Adrenal gland (tissue), 5 donors: ENCODE measurements around the gene SRA1.

Experiments used
- POLR2A ChIP-seq, 2 donors: fragments of 450-650 bp; IDR thresholded peaks; one replicate each; pipeline ENCODE4 v1.6.1; 2017; ENCODE audit warnings: antibody characterized with exemption in 2 of 2, mild to moderate bottlenecking in 2 of 2, moderate library complexity in 1 of 2
- TF ChIP-seq, protein P1 (sequence below), 6 experiments: fragments of 450-650 bp in 4 of 6; fragments of 200-600 bp in 2 of 6; sonication (generic) in 1 of 6; IDR thresholded peaks; 1 replicate in 5 of 6; 2 replicates in 1 of 6; pipeline versions ENCODE4 v1.5.1 to v1.8.0; 2016 to 2021; ENCODE audit warnings: antibody characterized with exemption in 6 of 6, mild to moderate bottlenecking in 2 of 6, moderate library complexity in 1 of 6
- donor health status: DM: no; HTN: no; CAD: no.

GRCh38 chr5:140545606-140546005 lies 11.7 kb downstream of the SRA1 start:
- TF ChIP-seq, protein P1, sequence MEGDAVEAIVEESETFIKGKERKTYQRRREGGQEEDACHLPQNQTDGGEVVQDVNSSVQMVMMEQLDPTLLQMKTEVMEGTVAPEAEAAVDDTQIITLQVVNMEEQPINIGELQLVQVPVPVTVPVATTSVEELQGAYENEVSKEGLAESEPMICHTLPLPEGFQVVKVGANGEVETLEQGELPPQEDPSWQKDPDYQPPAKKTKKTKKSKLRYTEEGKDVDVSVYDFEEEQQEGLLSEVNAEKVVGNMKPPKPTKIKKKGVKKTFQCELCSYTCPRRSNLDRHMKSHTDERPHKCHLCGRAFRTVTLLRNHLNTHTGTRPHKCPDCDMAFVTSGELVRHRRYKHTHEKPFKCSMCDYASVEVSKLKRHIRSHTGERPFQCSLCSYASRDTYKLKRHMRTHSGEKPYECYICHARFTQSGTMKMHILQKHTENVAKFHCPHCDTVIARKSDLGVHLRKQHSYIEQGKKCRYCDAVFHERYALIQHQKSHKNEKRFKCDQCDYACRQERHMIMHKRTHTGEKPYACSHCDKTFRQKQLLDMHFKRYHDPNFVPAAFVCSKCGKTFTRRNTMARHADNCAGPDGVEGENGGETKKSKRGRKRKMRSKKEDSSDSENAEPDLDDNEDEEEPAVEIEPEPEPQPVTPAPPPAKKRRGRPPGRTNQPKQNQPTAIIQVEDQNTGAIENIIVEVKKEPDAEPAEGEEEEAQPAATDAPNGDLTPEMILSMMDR (IDR thresholded peaks at IDR 0.05) = no peak
- no peak for TF ChIP-seq POLR2A (IDR thresholded peaks at IDR 0.05)
